H9 (cell line): ENCODE data around the gene EXOC2. TPM values are rescaled to one million over a fixed set of nuclear protein-coding genes. Genes with fewer than 3 reads are reported as not detected.

Experiments
- DNase-seq: peaks from one replicate; pipeline ENCODE4 v3.0.0-alpha.2; 2017
- H2AFZ ChIP-seq: one replicate; pipeline ENCODE4 v1.6.1; 2013; ENCODE audit warnings: mild to moderate bottlenecking, low read length, control low read depth, moderate library complexity
- H2AK5ac ChIP-seq: 2 replicates; pipeline ENCODE4 v1.6.1; 2013; ENCODE audit warnings: low read length, control low read depth, mixed read lengths; ENCODE audit not compliant: insufficient read length
- H2BK120ac ChIP-seq: one replicate; pipeline ENCODE4 v1.6.1; 2013; ENCODE audit warnings: low read depth, mild to moderate bottlenecking, low read length, control low read depth, inconsistent platforms; ENCODE audit not compliant: poor library complexity, severe bottlenecking
- H2BK12ac ChIP-seq: 2 replicates; pipeline ENCODE4 v1.6.1; 2013; ENCODE audit warnings: low read length, control low read depth, mixed read lengths, low read depth; ENCODE audit not compliant: insufficient read length
- H2BK15ac ChIP-seq: 2 replicates; pipeline ENCODE4 v1.6.1; 2013; ENCODE audit warnings: low read depth, low read length, control low read depth
- H2BK20ac ChIP-seq: one replicate; pipeline ENCODE4 v1.6.1; 2013; ENCODE audit warnings: low read depth, mild to moderate bottlenecking, low read length, control low read depth, inconsistent platforms; ENCODE audit not compliant: poor library complexity, severe bottlenecking
- H2BK5ac ChIP-seq: 2 replicates; pipeline ENCODE4 v1.6.1; 2013; ENCODE audit warnings: low read length, control low read depth, mixed read lengths; ENCODE audit not compliant: insufficient read length
- H3K14ac ChIP-seq: 2 replicates; pipeline ENCODE4 v1.6.1; 2013; ENCODE audit warnings: low read length, control low read depth; ENCODE audit not compliant: insufficient read depth
- H3K18ac ChIP-seq: 2 replicates; pipeline ENCODE4 v1.6.1; 2013; ENCODE audit warnings: low read depth, mild to moderate bottlenecking, mixed read lengths, low read length, control low read depth; ENCODE audit not compliant: insufficient read length
- H3K23ac ChIP-seq: 2 replicates; pipeline ENCODE4 v1.6.1; 2013; ENCODE audit warnings: low read length, control low read depth, mixed read lengths, low read depth; ENCODE audit not compliant: insufficient read length
- H3K23me2 ChIP-seq: 2 replicates; pipeline ENCODE4 v1.6.1; 2013; ENCODE audit warnings: low read depth, mild to moderate bottlenecking, mixed read lengths, low read length, control low read depth; ENCODE audit not compliant: insufficient read length, poor library complexity, severe bottlenecking
- H3K27ac ChIP-seq: 2 replicates; pipeline ENCODE4 v1.5.1; 2013; ENCODE audit warnings: low read length, control low read depth, mixed read lengths, low read depth; ENCODE audit not compliant: insufficient read length
- H3K27me3 ChIP-seq: 2 replicates; pipeline ENCODE4 v1.6.1; 2013; ENCODE audit warnings: low read length, control low read depth, inconsistent platforms; ENCODE audit not compliant: insufficient read depth
- H3K4ac ChIP-seq: 2 replicates; pipeline ENCODE4 v1.6.1; 2013; ENCODE audit warnings: low read depth, mild to moderate bottlenecking, control low read depth, inconsistent platforms, low read length, moderate library complexity
- H3K4me1 ChIP-seq: 2 replicates; pipeline ENCODE4 v1.6.1; 2013; ENCODE audit warnings: low read length, control low read depth, inconsistent platforms; ENCODE audit not compliant: insufficient read depth
- H3K4me2 ChIP-seq: 2 replicates; pipeline ENCODE4 v1.6.1; 2013; ENCODE audit warnings: low read length, control low read depth, mixed read lengths; ENCODE audit not compliant: insufficient read length, insufficient read depth
- H3K56ac ChIP-seq: 2 replicates; pipeline ENCODE4 v1.6.1; 2013; ENCODE audit warnings: low read depth, mild to moderate bottlenecking, mixed read lengths, low read length, control low read depth; ENCODE audit not compliant: insufficient read length
- H3K79me1 ChIP-seq: 2 replicates; pipeline ENCODE4 v1.6.1; 2013; ENCODE audit warnings: low read depth, mild to moderate bottlenecking, moderate library complexity, low read length, control low read depth, inconsistent platforms; ENCODE audit not compliant: insufficient read depth, poor library complexity, severe bottlenecking
- H3K79me2 ChIP-seq: 2 replicates; pipeline ENCODE4 v1.6.1; 2013; ENCODE audit warnings: low read length, control low read depth, inconsistent platforms; ENCODE audit not compliant: insufficient read depth
- H3K9ac ChIP-seq: 2 replicates; pipeline ENCODE4 v1.6.1; 2013; ENCODE audit warnings: low read length, control low read depth, mixed read lengths; ENCODE audit not compliant: insufficient read length; ENCODE audit errors: extremely low read depth
- H3K9me3 ChIP-seq: one replicate; pipeline ENCODE4 v1.6.1; 2013; ENCODE audit warnings: low read depth, low read length, inconsistent platforms; ENCODE audit not compliant: control insufficient read depth
- H3T11ph ChIP-seq: one replicate; pipeline ENCODE4 v1.6.1; 2013; ENCODE audit warnings: mild to moderate bottlenecking, low read length, control low read depth, inconsistent platforms
- H4K20me1 ChIP-seq: one replicate; pipeline ENCODE4 v1.6.1; 2013; ENCODE audit not compliant: control insufficient read depth, insufficient read length, insufficient read depth
- H4K5ac ChIP-seq: 2 replicates; pipeline ENCODE4 v1.6.1; 2013; ENCODE audit warnings: low read depth, mild to moderate bottlenecking, mixed read lengths, low read length, control low read depth; ENCODE audit not compliant: insufficient read length
- H4K8ac ChIP-seq: replicated peaks from 2 replicates; pipeline ENCODE4 v1.6.1; 2013; ENCODE audit warnings: low read length, control low read depth, mixed read lengths, low read depth; ENCODE audit not compliant: insufficient read length
- H4K91ac ChIP-seq: 2 replicates; pipeline ENCODE4 v1.6.1; 2013; ENCODE audit warnings: low read depth, mild to moderate bottlenecking, moderate library complexity, mixed read lengths, low read length, control low read depth; ENCODE audit not compliant: insufficient read length
- H3K27ac Mint-ChIP-seq, 3 experiments: 2 replicates in 2 of 3; 3 replicates in 1 of 3; pipeline ENCODE4 v1.8.0; 2020 to 2021; ENCODE audit warnings: mixed read lengths in 3 of 3, mild to moderate bottlenecking in 1 of 3, moderate library complexity in 1 of 3
- H3K27me3 Mint-ChIP-seq: 2 replicates; pipeline ENCODE4 v1.8.0; 2021; ENCODE audit warnings: low read depth, mild to moderate bottlenecking, moderate library complexity, mixed read lengths
- H3K36me3 Mint-ChIP-seq, 3 experiments: 2 replicates in 2 of 3; 3 replicates in 1 of 3; pipeline ENCODE4 v1.8.0; 2020 to 2021; ENCODE audit warnings: low read depth in 3 of 3, mixed read lengths in 3 of 3; ENCODE audit not compliant: insufficient read depth in 1 of 3
- H3K4me1 Mint-ChIP-seq, 2 experiments: 2 replicates each; pipeline ENCODE4 v1.8.0; 2020; ENCODE audit warnings: mixed read lengths in 2 of 2
- H3K4me3 Mint-ChIP-seq, 2 experiments: 2 replicates in 1 of 2; 3 replicates in 1 of 2; pipeline ENCODE4 v1.8.0; 2020 to 2021; ENCODE audit warnings: mild to moderate bottlenecking in 2 of 2, mixed read lengths in 2 of 2, moderate library complexity in 1 of 2
- H3K9me3 Mint-ChIP-seq, 2 experiments: 2 replicates in 1 of 2; 3 replicates in 1 of 2; pipeline ENCODE4 v1.8.0; 2020; ENCODE audit warnings: mild to moderate bottlenecking in 2 of 2, mixed read lengths in 2 of 2, moderate library complexity in 1 of 2
- CTCF ChIP-seq: fragments of 200-600 bp; sonication (generic); conservative IDR thresholded peaks from 3 replicates; pipeline ENCODE4 v1.8.0; 2021; ENCODE audit warnings: antibody characterized with exemption, mild to moderate bottlenecking
- WGBS: extraction: QIAGEN DNeasy Blood & Tissue Kit; methylation state at CpG from one replicate; pipeline ENCODE4 v1.1.7; 2013; ENCODE audit warnings: missing lambda C conversion rate, low lambda C conversion rate, mixed read lengths; ENCODE audit not compliant: insufficient read length; ENCODE audit errors: extremely low coverage; 5-methylcytosine and 5-hydroxymethylcytosine counted together
- total RNA-seq: library from RNA; stranded (reverse); gene quantifications from 2 replicates; pipeline ENCODE4 v1.2.1, GENCODE V29; 2021

The EXOC2 gene
- total RNA-seq, 1 experiment from 2014 or later, result 29.9 TPM

- Histone ChIP-seq H3K4me1 (no peaks in the 10 kb centered on the region), H3K79me1 (no peaks in the 10 kb centered on the region), H3K23me2 (no peaks in the 10 kb centered on the region), H3K9me3 (no peaks in the 10 kb centered on the region), H2BK12ac (no peak overlapping the region), H3K9ac (no peak overlapping the region), H3K27ac (no peak overlapping the region), H2AFZ (no peak overlapping the region), H3K18ac (no peak overlapping the region), H3K4ac (no peak overlapping the region), H3K23ac (no peak overlapping the region), H4K8ac (no peak overlapping the region), H4K5ac (no peak overlapping the region), H3K79me2 (no peaks in the 10 kb centered on the region), H4K91ac (no peak overlapping the region), H3K56ac (no peak overlapping the region), H3T11ph (no peak overlapping the region), H2BK15ac (no peak overlapping the region), H2BK20ac (no peak overlapping the region), H3K27me3 (no peaks in the 10 kb centered on the region), H3K14ac (no peak overlapping the region), H3K4me2 (no peak overlapping the region), H2BK120ac (no peak overlapping the region), H2AK5ac (no peak overlapping the region), H2BK5ac (no peak overlapping the region), H4K20me1 (no peaks in the 10 kb centered on the region)
- no CpG with 5 or more reads among the region's 6 CpGs for WGBS
- no peak overlapping the region for H3K27ac Mint-ChIP-seq
- peaks cover 24 to 50% (median 45%) of the 10 kb centered on the region in 3 experiments; a peak in 6 of 7 replicates for H3K36me3 Mint-ChIP-seq
- TF ChIP-seq CTCF, result no peak
- no peak for DNase-seq
- H3K4me1 Mint-ChIP-seq, result no peaks in the 10 kb centered on the region
- H3K27me3 Mint-ChIP-seq, result no peaks in the 10 kb centered on the region
- H3K9me3 Mint-ChIP-seq, result peaks cover 0 to 3% of the 10 kb centered on the region in 2 experiments; a peak in 2 of 5 replicates
- no peak overlapping the region for H3K4me3 Mint-ChIP-seq
Measured at GRCh38 chr6:491233-491632, 201.7 kb downstream of the EXOC2 start.
